ENCODE measurements around the gene RASGRF1. TPM values are rescaled to one million over a fixed set of nuclear protein-coding genes. Genes with fewer than 3 reads are reported as not detected.

The RASGRF1 gene
- total RNA-seq, 5 donors from 2014 or later (not counting 1 experiment from before 2014, with no cell fraction given) = 0.09 to 0.49 (median 0.22) TPM; not detected in 2

DNA sequence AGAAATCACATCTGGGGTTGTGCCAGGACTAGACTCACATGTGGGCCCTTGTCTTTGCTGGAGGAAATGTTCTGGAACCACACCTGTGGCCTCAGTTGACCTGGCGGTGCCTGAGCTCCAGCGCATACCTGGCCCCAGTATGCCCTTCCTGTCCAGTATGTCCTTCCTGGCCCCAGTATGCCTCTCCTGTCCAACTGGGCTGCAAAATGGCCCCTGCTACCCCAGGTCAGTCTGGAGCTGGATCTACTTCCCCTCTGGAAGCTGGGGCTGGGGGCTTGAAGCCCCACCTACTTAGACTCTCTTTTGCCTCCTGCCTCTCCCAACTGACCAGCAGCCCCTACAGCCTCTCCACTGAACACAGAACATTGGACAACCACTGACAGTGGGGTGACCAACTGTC, 15.3 kb downstream of the RASGRF1 start:
- Histone ChIP-seq H3K4me1 (ENCODE audit: control insufficient read depth in 1 of 2, extremely low read depth in 1 of 2, insufficient read depth in 2 of 2, low read length in 2 of 2) (no peaks in the 10 kb centered on the region), H3K27me3 (replicated peaks in 1 of 2; ENCODE audit: control insufficient read depth in 2 of 2, extremely low read depth in 1 of 2, insufficient read depth in 2 of 2, low read length in 1 of 2) (peaks cover 0 to 19% of the 10 kb centered on the region in 2 experiments), H3K27ac (ENCODE audit: low read length) (no peak overlapping the region), H3K9me3 (no peaks in the 10 kb centered on the region), H3K4me3 (ENCODE audit: control insufficient read depth in 1 of 2, extremely low read depth in 1 of 2, low read length in 1 of 2) (no peak overlapping the region), H3K36me3 (ENCODE audit: control insufficient read depth in 2 of 2, extremely low read depth in 1 of 2, insufficient read depth in 1 of 2, low read length in 1 of 2) (no peaks in the 10 kb centered on the region)
- Mint-ChIP-seq H3K9me3 (no peaks in the 10 kb centered on the region), H3K4me1 (no peaks in the 10 kb centered on the region), H3K27ac (no peak overlapping the region), H3K27me3 (peaks cover 12 to 15% of the 10 kb centered on the region in 2 donors), H3K36me3 (no peaks in the 10 kb centered on the region), H3K4me3 (no peak overlapping the region)
- no peak for DNase-seq
- no peak for ATAC-seq (replicated peaks in 1 of 4)
- WGBS (ENCODE audit: insufficient coverage) = 51% methylated on average over 2 of the region's 2 CpGs
- POLR2A ChIA-PET = no interaction called here
- CTCF ChIA-PET = no interaction called here

DNA sequence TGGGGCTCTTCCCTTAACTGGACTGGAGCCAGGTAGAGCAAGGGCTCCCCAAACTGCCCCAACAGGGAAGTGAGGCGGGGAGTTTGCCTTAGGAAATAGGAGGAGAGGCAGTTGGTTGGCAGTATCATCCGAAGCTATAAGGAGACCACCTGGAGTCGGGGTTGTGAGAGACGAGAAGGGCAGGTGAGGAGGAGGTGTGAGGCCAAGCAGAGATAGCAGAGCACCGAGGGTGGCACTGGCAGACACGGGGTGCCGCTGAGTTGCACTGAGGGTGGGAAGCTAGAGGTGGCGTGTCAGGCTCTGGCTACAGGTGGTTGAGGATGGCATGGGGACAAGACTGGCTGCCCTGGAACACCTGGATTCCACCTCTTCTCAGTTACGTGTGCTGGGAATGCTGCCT, 17.2 kb downstream of the RASGRF1 start:
- Histone ChIP-seq H3K9me3 (no peaks in the 10 kb centered on the region), H3K36me3 (ENCODE audit: control insufficient read depth in 2 of 2, extremely low read depth in 1 of 2, insufficient read depth in 1 of 2, low read length in 1 of 2) (no peaks in the 10 kb centered on the region), H3K4me3 (ENCODE audit: control insufficient read depth in 1 of 2, extremely low read depth in 1 of 2, low read length in 1 of 2) (no peak overlapping the region), H3K27ac (ENCODE audit: low read length) (no peak overlapping the region), H3K27me3 (replicated peaks in 1 of 2; ENCODE audit: control insufficient read depth in 2 of 2, extremely low read depth in 1 of 2, insufficient read depth in 2 of 2, low read length in 1 of 2) (peaks cover 0 to 10% of the 10 kb centered on the region in 2 experiments), H3K4me1 (ENCODE audit: control insufficient read depth in 1 of 2, extremely low read depth in 1 of 2, insufficient read depth in 2 of 2, low read length in 2 of 2) (no peaks in the 10 kb centered on the region)
- POLR2A ChIA-PET = no interaction called here
- CTCF ChIA-PET = no interaction called here
- no peaks in the 10 kb centered on the region for H3K36me3 Mint-ChIP-seq
- no peak overlapping the region for H3K27ac Mint-ChIP-seq
- no peak overlapping the region for H3K4me3 Mint-ChIP-seq
- H3K9me3 Mint-ChIP-seq = no peaks in the 10 kb centered on the region
- H3K4me1 Mint-ChIP-seq = no peaks in the 10 kb centered on the region
- H3K27me3 Mint-ChIP-seq = peaks cover 12 to 15% of the 10 kb centered on the region in 2 donors
- no peak for ATAC-seq (replicated peaks in 1 of 4)
- 76% methylated on average over 8 of the region's 9 CpGs for WGBS (ENCODE audit: insufficient coverage)
- no peak for DNase-seq

DNA sequence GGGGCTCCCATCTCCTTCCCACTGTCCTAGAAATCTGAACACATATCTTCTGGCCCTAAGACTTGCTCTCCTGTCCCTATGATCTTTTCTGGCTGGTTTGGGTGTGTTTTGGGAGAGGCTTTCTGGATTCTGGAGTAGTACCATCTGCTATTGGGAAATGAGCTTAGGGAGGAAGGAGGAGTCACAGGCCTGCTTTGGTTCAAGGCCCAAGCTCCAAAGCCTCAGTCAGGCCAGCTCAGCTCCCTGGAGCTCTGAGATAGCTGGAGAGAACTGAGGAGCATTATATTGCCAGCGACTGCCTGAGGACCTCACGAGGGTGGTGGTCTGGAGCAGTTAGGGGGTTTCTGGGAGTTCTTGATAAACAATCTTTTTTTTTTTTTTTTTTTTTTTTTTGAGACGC, 18.7 kb downstream of the RASGRF1 start:
- ChIA-PET POLR2A (no interaction called here), CTCF (no interaction called here)
- no peaks in the 10 kb centered on the region for H3K36me3 Mint-ChIP-seq
- no peak overlapping the region for H3K4me3 Mint-ChIP-seq
- Histone ChIP-seq H3K9me3 (no peaks in the 10 kb centered on the region), H3K4me3 (ENCODE audit: control insufficient read depth in 1 of 2, extremely low read depth in 1 of 2, low read length in 1 of 2) (no peak overlapping the region), H3K27ac (ENCODE audit: low read length) (no peak overlapping the region), H3K4me1 (ENCODE audit: control insufficient read depth in 1 of 2, extremely low read depth in 1 of 2, insufficient read depth in 2 of 2, low read length in 2 of 2) (no peaks in the 10 kb centered on the region), H3K27me3 (replicated peaks in 1 of 2; ENCODE audit: control insufficient read depth in 2 of 2, extremely low read depth in 1 of 2, insufficient read depth in 2 of 2, low read length in 1 of 2) (peaks cover 0 to 10% of the 10 kb centered on the region in 2 experiments), H3K36me3 (ENCODE audit: control insufficient read depth in 2 of 2, extremely low read depth in 1 of 2, insufficient read depth in 1 of 2, low read length in 1 of 2) (no peaks in the 10 kb centered on the region)
- no peak overlapping the region for H3K27ac Mint-ChIP-seq
- H3K4me1 Mint-ChIP-seq = no peaks in the 10 kb centered on the region
- no peak for ATAC-seq (replicated peaks in 1 of 4)
- DNase-seq = no peak
- WGBS (ENCODE audit: insufficient coverage) = no CpG with 5 or more reads among the region's 3 CpGs
- H3K9me3 Mint-ChIP-seq = no peaks in the 10 kb centered on the region
- peaks cover 9 to 15% of the 10 kb centered on the region in 2 donors for H3K27me3 Mint-ChIP-seq

DNA sequence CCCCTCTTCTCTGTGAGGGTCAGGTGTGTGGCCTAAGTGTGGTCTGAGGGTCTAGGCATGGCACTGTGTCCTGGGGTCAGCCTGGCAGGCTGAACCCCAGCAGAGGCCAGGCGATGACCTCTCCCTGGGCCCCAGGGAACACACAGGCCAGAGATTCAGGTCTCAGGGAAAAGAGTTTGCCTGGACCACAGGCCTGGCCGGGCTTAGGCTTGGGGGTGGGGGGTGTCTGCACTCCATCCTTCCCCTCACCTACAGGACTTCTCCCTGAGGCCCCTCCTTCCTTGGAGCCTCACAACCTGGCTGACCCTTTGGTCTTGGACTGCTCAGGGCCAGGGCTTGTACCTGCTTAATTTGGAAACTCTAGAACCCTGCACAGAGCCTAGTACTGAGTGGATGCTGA, 21.8 kb downstream of the RASGRF1 start:
- no peak overlapping the region for H3K27ac ChIP-seq (ENCODE audit: low read length)
- H3K4me1 ChIP-seq (ENCODE audit: control insufficient read depth in 1 of 2, extremely low read depth in 1 of 2, insufficient read depth in 2 of 2, low read length in 2 of 2) = no peaks in the 10 kb centered on the region
- ChIA-PET POLR2A (no interaction called here), CTCF (no interaction called here)
- no peak overlapping the region for H3K27ac Mint-ChIP-seq
- no CpG with 5 or more reads among the region's 2 CpGs for WGBS (ENCODE audit: insufficient coverage)
- H3K36me3 ChIP-seq (ENCODE audit: control insufficient read depth in 2 of 2, extremely low read depth in 1 of 2, insufficient read depth in 1 of 2, low read length in 1 of 2) = no peaks in the 10 kb centered on the region
- H3K27me3 ChIP-seq (replicated peaks in 1 of 2; ENCODE audit: control insufficient read depth in 2 of 2, extremely low read depth in 1 of 2, insufficient read depth in 2 of 2, low read length in 1 of 2) = peaks cover 0 to 11% of the 10 kb centered on the region in 2 experiments
- no peaks in the 10 kb centered on the region for H3K9me3 Mint-ChIP-seq
- DNase-seq (no peak), ATAC-seq (replicated peaks in 1 of 4) (no peak)
- H3K27me3 Mint-ChIP-seq = peaks cover 8 to 19% of the 10 kb centered on the region in 2 donors
- H3K4me3 ChIP-seq (ENCODE audit: control insufficient read depth in 1 of 2, extremely low read depth in 1 of 2, low read length in 1 of 2) = no peak overlapping the region
- no peaks in the 10 kb centered on the region for H3K4me1 Mint-ChIP-seq
- H3K4me3 Mint-ChIP-seq = no peak overlapping the region
- no peaks in the 10 kb centered on the region for H3K9me3 ChIP-seq
- no peaks in the 10 kb centered on the region for H3K36me3 Mint-ChIP-seq

DNA sequence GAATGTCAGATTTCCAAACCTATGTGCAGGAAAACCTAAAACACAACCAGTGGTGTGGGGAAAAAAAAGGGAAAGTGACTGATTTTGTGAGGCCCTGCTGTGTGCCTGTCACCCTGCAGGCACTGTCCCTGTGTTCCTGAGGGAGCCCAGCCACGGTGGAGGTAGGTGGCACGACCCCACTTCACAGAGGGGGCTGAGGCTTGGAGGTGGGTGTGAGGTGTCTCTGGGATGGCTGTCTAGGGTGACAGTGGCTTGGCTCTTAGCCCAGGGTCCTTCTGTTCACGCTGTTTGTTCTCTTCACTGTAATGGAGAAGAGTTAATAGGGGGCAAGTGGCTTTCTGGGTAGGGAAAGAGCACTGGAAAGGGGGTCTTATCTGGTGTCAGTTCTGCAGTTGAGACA, 22.6 kb downstream of the RASGRF1 start:
- POLR2A ChIA-PET = no interaction called here
- CTCF ChIA-PET = no interaction called here
- H3K27me3 Mint-ChIP-seq = peaks cover 6 to 18% of the 10 kb centered on the region in 2 donors
- Histone ChIP-seq H3K27me3 (replicated peaks in 1 of 2; ENCODE audit: control insufficient read depth in 2 of 2, extremely low read depth in 1 of 2, insufficient read depth in 2 of 2, low read length in 1 of 2) (peaks cover 0 to 14% of the 10 kb centered on the region in 2 experiments), H3K4me1 (ENCODE audit: control insufficient read depth in 1 of 2, extremely low read depth in 1 of 2, insufficient read depth in 2 of 2, low read length in 2 of 2) (no peaks in the 10 kb centered on the region), H3K4me3 (ENCODE audit: control insufficient read depth in 1 of 2, extremely low read depth in 1 of 2, low read length in 1 of 2) (no peak overlapping the region), H3K27ac (ENCODE audit: low read length) (no peak overlapping the region), H3K36me3 (ENCODE audit: control insufficient read depth in 2 of 2, extremely low read depth in 1 of 2, insufficient read depth in 1 of 2, low read length in 1 of 2) (no peaks in the 10 kb centered on the region), H3K9me3 (no peaks in the 10 kb centered on the region)
- H3K4me3 Mint-ChIP-seq = no peak overlapping the region
- H3K9me3 Mint-ChIP-seq = no peaks in the 10 kb centered on the region
- WGBS (ENCODE audit: insufficient coverage) = 44% methylated on average over 3 of the region's 3 CpGs
- ATAC-seq (replicated peaks in 1 of 4) = no peak
- DNase-seq = no peak
- no peaks in the 10 kb centered on the region for H3K36me3 Mint-ChIP-seq
- no peaks in the 10 kb centered on the region for H3K4me1 Mint-ChIP-seq
- no peak overlapping the region for H3K27ac Mint-ChIP-seq

DNA sequence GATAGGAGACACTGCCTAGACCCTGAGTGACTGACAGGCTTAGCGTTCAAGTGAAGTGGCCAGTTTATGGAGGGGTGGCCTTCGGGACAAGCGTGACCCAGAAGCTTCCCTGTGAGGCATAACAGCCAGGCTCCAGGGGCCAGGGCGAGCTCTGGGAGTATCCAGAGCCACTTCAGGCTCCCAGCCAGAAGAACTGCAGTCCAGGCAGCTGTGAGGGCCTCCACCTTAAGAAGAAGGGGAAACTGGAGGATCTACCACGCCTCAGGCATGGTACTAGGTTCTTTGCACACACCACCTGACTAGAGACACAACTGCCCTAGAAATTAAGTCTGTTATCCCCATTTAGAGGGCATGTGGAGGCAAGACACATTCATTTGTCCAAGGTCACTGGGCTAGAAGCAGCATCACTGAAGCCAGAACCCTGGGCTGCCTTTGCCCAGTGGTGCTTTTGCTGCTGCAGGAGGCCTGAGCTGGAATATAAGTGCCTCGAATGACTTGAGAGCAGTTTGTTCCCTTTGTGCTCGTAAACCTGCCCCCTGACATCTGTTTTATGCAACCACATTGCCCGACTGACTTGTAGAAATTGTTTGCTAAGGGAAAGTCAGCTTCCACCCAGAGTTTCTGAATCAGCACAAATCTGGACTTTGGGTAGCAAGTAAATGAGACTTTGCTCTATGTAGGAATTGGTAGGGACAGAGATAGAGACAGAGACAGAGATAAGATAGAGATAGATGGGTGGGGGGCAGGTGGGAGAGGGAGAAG, 23.3 kb downstream of the RASGRF1 start:
- H3K36me3 ChIP-seq (ENCODE audit: control insufficient read depth in 2 of 2, extremely low read depth in 1 of 2, insufficient read depth in 1 of 2, low read length in 1 of 2) = no peaks in the 10 kb centered on the region
- Mint-ChIP-seq H3K4me3 (no peak overlapping the region), H3K27ac (no peak overlapping the region), H3K4me1 (no peaks in the 10 kb centered on the region), H3K27me3 (peaks cover 6 to 23% of the 10 kb centered on the region in 2 donors), H3K36me3 (no peaks in the 10 kb centered on the region), H3K9me3 (no peaks in the 10 kb centered on the region)
- DNase-seq = no peak
- no peak for ATAC-seq (replicated peaks in 1 of 4)
- ChIA-PET POLR2A (no interaction called here), CTCF (no interaction called here)
- no peaks in the 10 kb centered on the region for H3K9me3 ChIP-seq
- H3K4me1 ChIP-seq (ENCODE audit: control insufficient read depth in 1 of 2, extremely low read depth in 1 of 2, insufficient read depth in 2 of 2, low read length in 2 of 2) = no peaks in the 10 kb centered on the region
- no peak overlapping the region for H3K27ac ChIP-seq (ENCODE audit: low read length)
- H3K27me3 ChIP-seq (replicated peaks in 1 of 2; ENCODE audit: control insufficient read depth in 2 of 2, extremely low read depth in 1 of 2, insufficient read depth in 2 of 2, low read length in 1 of 2) = peaks cover 0 to 11% of the 10 kb centered on the region in 2 experiments
- 70% methylated on average over 6 of the region's 8 CpGs for WGBS (ENCODE audit: insufficient coverage)
- no peak overlapping the region for H3K4me3 ChIP-seq (ENCODE audit: control insufficient read depth in 1 of 2, extremely low read depth in 1 of 2, low read length in 1 of 2)
